HepG2 (cell line): ENCODE data around the gene P2RY11. TPM values are rescaled to one million over a fixed set of nuclear protein-coding genes. Genes with fewer than 3 reads are reported as not detected.

ENCODE experiments used
- IKZF4 ChIP-seq: sonication (generic); formaldehyde crosslinking; IDR thresholded peaks from 2 replicates; pipeline ENCODE4 v1.5.1; 2020; ENCODE audit warnings: borderline replicate concordance, mild to moderate bottlenecking, low read depth, missing genetic modification reagents; ENCODE audit errors: not compliant biosample characterization
- KDM5B ChIP-seq: sonication (generic); formaldehyde crosslinking; IDR thresholded peaks from 2 replicates; pipeline ENCODE4 v1.4.0; 2020; ENCODE audit warnings: missing genetic modification reagents, mild to moderate bottlenecking, borderline replicate concordance
- MLLT10 ChIP-seq: sonication (generic); formaldehyde crosslinking; IDR thresholded peaks from 2 replicates; pipeline ENCODE4 v1.4.0; 2020; ENCODE audit warnings: missing genetic modification reagents
- NR3C1 ChIP-seq: sonication (generic); formaldehyde crosslinking; IDR thresholded peaks from 2 replicates; pipeline ENCODE4 v1.4.0; 2020; ENCODE audit warnings: missing genetic modification reagents
- PAX8 ChIP-seq: sonication (generic); formaldehyde crosslinking; IDR thresholded peaks from 2 replicates; pipeline ENCODE4 v1.8.0; 2022; ENCODE audit warnings: mild to moderate bottlenecking, missing genetic modification reagents, borderline replicate concordance
- POGZ ChIP-seq: sonication (generic); formaldehyde crosslinking; IDR thresholded peaks from 2 replicates; pipeline ENCODE4 v1.4.0; 2020; ENCODE audit warnings: mild to moderate bottlenecking, missing genetic modification reagents
- SIX1 ChIP-seq: sonication (generic); formaldehyde crosslinking; IDR thresholded peaks from 2 replicates; pipeline ENCODE4 v1.4.0; 2020; ENCODE audit warnings: missing genetic modification reagents, borderline replicate concordance
- SPEN ChIP-seq: sonication (generic); formaldehyde crosslinking; IDR thresholded peaks from 2 replicates; pipeline ENCODE4 v1.5.1; 2020; ENCODE audit warnings: low read depth, mild to moderate bottlenecking, missing genetic modification reagents
- STAT6 ChIP-seq: sonication (generic); formaldehyde crosslinking; IDR thresholded peaks from 2 replicates; pipeline ENCODE4 v1.4.0; 2020; ENCODE audit warnings: missing genetic modification reagents, mild to moderate bottlenecking, borderline replicate concordance
- TCF7L2 ChIP-seq: IDR thresholded peaks from 2 replicates; pipeline ENCODE4 v1.6.1; 2011; ENCODE audit warnings: mild to moderate bottlenecking, low read depth, low read length, moderate library complexity
- XBP1 ChIP-seq: sonication (generic); formaldehyde crosslinking; IDR thresholded peaks from 2 replicates; pipeline ENCODE4 v1.5.0; 2020; ENCODE audit warnings: missing genetic modification reagents
- ZBTB20 ChIP-seq: sonication (generic); formaldehyde crosslinking; IDR thresholded peaks from 2 replicates; pipeline ENCODE4 v1.8.1; 2023; ENCODE audit warnings: missing genetic modification reagents, low read depth, mild to moderate bottlenecking, borderline replicate concordance
- ZBTB46 ChIP-seq: sonication (generic); formaldehyde crosslinking; IDR thresholded peaks from 2 replicates; pipeline ENCODE4 v1.4.0; 2020; ENCODE audit warnings: mild to moderate bottlenecking, missing genetic modification reagents, borderline replicate concordance
- ZKSCAN5 ChIP-seq: sonication (generic); formaldehyde crosslinking; IDR thresholded peaks from 2 replicates; pipeline ENCODE4 v1.5.1; 2020; ENCODE audit warnings: mild to moderate bottlenecking, missing genetic modification reagents
- ZNF207 ChIP-seq: fragments of 450-650 bp; IDR thresholded peaks from 2 replicates; pipeline ENCODE4 v1.6.1; 2016; ENCODE audit warnings: antibody characterized with exemption, borderline replicate concordance
- ZNF260 ChIP-seq: sonication (generic); formaldehyde crosslinking; IDR thresholded peaks from 2 replicates; pipeline ENCODE4 v1.4.0; 2020; ENCODE audit warnings: missing genetic modification reagents, low read depth, mild to moderate bottlenecking, borderline replicate concordance
- ZNF296 ChIP-seq: sonication (generic); formaldehyde crosslinking; conservative IDR thresholded peaks from 2 replicates; pipeline ENCODE4 v1.5.0; 2020; ENCODE audit warnings: mild to moderate bottlenecking, missing genetic modification reagents
- ZNF337 ChIP-seq: sonication (generic); formaldehyde crosslinking; IDR thresholded peaks from 2 replicates; pipeline ENCODE4 v1.5.1; 2020; ENCODE audit warnings: missing genetic modification reagents, low read depth, mild to moderate bottlenecking, borderline replicate concordance
- ZNF484 ChIP-seq: sonication (generic); formaldehyde crosslinking; IDR thresholded peaks from 2 replicates; pipeline ENCODE4 v1.5.1; 2020; ENCODE audit warnings: mild to moderate bottlenecking, low read depth, missing genetic modification reagents, borderline replicate concordance
- ZSCAN29 ChIP-seq: sonication (generic); formaldehyde crosslinking; conservative IDR thresholded peaks from 2 replicates; pipeline ENCODE4 v1.4.0; 2020; ENCODE audit warnings: mild to moderate bottlenecking, missing genetic modification reagents
- ZZZ3 ChIP-seq: sonication (generic); formaldehyde crosslinking; IDR thresholded peaks from 2 replicates; pipeline ENCODE4 v1.4.0; 2020; ENCODE audit warnings: missing genetic modification reagents, mild to moderate bottlenecking, borderline replicate concordance
- polyA plus RNA-seq, 8 experiments: library from polyadenylated mRNA; depleted of rRNA in 3 of 8; stranded (reverse) in 7 of 8; unstranded in 1 of 8; fragments of >200 nt; fragmentation: Illumina TruSeq in 4 of 8; extraction: Trizol in 4 of 8; gene quantifications; 2 replicates each; pipeline versions ENCODE4 v1.2.1 to v1.2.3, GENCODE V29; 2011 to 2016; ENCODE audit warnings: low read depth in 4 of 8, missing spikeins in 1 of 8, mixed read lengths in 1 of 8; ENCODE audit not compliant: insufficient read depth in 1 of 8
- total RNA-seq, 5 experiments: library from RNA; depleted of rRNA; stranded (reverse); fragments of >200 nt; fragmentation: Illumina TruSeq; extraction: Trizol; gene quantifications; 2 replicates each; pipeline ENCODE4 v1.2.3, GENCODE V29; 2016; ENCODE audit warnings: low read depth in 1 of 5
- TF ChIP-seq, protein P1 (sequence below): sonication (generic); formaldehyde crosslinking; IDR thresholded peaks from 2 replicates; pipeline ENCODE4 v1.8.1; 2023; ENCODE audit warnings: missing genetic modification reagents, inconsistent platforms, borderline replicate concordance
- TF ChIP-seq, protein P2 (sequence below): sonication (generic); formaldehyde crosslinking; IDR thresholded peaks from 2 replicates; pipeline ENCODE4 v1.4.0; 2020; ENCODE audit warnings: mild to moderate bottlenecking, missing genetic modification reagents

P2RY11 gene
- total and polyA plus RNA-seq, 2 of the 13 experiments (the other 11 are each of a cell fraction or from before 2014, with no cell fraction given): 4.0 to 7.8 TPM

- TF ChIP-seq ZBTB20 (CRISPR knock-in tag) (no peak), SPEN (CRISPR knock-in tag) (no peak), SIX1 (no peak), STAT6 (no peak), IKZF4 (CRISPR knock-in tag) (no peak), ZNF484 (CRISPR knock-in tag) (no peak), ZNF207 (no peak), ZNF337 (CRISPR knock-in tag) (no peak), KDM5B (CRISPR knock-in tag) (no peak), PAX8 (no peak), NR3C1 (CRISPR knock-in tag) (no peak), XBP1 (CRISPR knock-in tag) (no peak), ZZZ3 (CRISPR knock-in tag) (no peak), ZBTB46 (CRISPR knock-in tag) (peak; percentile 88; the same call in 1 of the 2 replicates), ZNF260 (CRISPR knock-in tag) (no peak), ZKSCAN5 (CRISPR knock-in tag) (no peak), TCF7L2 (no peak), MLLT10 (CRISPR knock-in tag) (no peak), ZNF296 (CRISPR knock-in tag) (no peak), ZSCAN29 (0 out of 2 replicates have a peak, but pooled peaks have one; percentile 30), POGZ (CRISPR knock-in tag) (no peak)
- TF ChIP-seq, protein P1, sequence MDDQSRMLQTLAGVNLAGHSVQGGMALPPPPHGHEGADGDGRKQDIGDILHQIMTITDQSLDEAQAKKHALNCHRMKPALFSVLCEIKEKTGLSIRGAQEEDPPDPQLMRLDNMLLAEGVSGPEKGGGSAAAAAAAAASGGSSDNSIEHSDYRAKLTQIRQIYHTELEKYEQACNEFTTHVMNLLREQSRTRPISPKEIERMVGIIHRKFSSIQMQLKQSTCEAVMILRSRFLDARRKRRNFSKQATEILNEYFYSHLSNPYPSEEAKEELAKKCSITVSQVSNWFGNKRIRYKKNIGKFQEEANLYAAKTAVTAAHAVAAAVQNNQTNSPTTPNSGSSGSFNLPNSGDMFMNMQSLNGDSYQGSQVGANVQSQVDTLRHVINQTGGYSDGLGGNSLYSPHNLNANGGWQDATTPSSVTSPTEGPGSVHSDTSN: no peak
- TF ChIP-seq, protein P2, sequence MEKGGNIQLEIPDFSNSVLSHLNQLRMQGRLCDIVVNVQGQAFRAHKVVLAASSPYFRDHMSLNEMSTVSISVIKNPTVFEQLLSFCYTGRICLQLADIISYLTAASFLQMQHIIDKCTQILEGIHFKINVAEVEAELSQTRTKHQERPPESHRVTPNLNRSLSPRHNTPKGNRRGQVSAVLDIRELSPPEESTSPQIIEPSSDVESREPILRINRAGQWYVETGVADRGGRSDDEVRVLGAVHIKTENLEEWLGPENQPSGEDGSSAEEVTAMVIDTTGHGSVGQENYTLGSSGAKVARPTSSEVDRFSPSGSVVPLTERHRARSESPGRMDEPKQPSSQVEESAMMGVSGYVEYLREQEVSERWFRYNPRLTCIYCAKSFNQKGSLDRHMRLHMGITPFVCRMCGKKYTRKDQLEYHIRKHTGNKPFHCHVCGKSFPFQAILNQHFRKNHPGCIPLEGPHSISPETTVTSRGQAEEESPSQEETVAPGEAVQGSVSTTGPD (CRISPR knock-in tag): no peak
Observed at GRCh38 chr19:10112895-10113591, 1.6 kb downstream of the P2RY11 start (continued).
